HG03135 (cell line): Measurements from ENCODE around the gene AFG1L.
"Not testable (repeated sequence)": the region's sequence is repeated elsewhere in the genome, so short reads cannot be mapped to it uniquely, and the experiment has no call there.

Experiments
- ATAC-seq: cut with Tn5 transposase; IDR thresholded peaks from one replicate; pipeline ENCODE4 v1.9.1; 2021; ENCODE audit warnings: mild to moderate bottlenecking, moderate library complexity; ENCODE audit not compliant: unreplicated experiment

Gene AFG1L

DNA sequence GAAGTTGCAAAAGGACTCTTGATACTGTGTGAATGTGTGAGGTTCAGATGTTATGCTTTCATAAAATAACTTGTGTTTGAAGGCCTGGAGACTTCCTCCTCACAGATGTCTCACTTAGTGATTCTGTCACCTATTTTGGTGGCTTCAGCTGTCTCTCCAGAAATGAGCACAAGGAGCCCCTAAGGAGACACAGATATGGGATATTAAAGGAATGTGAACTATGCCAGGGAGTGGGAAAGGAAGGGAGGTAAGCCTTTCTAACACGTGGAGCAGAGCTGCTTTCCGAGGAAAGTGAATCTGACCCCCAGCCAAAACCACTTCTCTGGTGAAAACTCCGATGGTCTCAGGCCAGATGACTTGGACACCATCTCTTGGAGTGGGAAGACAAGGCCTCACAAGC is 255.4 kb downstream of the AFG1L start:
- ATAC-seq, result no peak

DNA sequence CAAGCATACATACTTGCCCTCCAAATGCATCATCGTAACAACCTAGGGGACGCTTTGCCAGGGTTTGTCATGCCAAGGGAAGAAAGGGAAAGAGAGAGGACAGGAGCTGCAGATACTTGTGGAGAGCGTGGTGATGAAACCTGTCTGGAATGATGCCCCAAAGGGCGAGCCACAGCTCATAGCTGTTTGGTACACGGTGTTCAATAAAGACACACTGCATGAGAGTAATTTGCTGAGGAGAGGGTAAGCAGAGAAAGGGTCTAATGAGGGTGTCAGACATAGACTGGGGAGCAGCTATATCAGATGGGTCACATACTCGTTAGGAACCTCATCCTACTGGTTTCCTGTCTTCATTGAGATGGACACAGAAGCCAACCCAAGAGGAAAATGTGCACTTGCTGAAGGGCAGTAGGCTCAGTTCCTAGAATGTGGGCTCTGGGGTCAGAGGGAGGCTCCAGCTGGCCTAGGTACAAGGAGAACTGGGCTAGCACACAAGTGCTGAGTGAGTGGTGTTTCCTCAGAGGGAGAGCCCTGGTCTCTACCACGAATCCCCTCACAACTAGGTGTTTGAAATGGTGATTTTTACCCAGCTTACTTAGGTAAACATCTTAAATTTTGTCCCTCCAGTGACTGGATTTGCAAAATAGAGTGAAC is 260.7 kb downstream of the AFG1L start:
- no peak for ATAC-seq

DNA sequence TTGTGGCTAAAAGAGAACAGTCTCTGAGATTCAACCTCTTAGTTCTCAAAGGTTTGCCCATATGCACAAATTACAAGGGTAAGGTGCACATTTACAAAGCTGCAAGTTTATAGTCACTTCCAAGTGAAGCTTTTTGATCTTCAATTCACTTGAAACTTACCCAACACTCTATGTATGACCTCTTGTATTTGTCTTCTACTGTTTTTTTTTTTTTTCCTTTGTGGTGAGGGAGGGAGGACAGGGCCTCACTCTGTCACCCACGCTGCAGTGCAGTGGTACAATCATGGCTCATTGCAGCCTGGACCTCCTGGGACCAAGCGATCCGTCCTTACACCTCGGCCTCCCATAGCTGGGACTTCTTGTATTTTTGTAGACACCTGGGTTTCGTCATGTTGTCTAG is 261.4 kb downstream of the AFG1L start:
- ATAC-seq, result no peak

DNA sequence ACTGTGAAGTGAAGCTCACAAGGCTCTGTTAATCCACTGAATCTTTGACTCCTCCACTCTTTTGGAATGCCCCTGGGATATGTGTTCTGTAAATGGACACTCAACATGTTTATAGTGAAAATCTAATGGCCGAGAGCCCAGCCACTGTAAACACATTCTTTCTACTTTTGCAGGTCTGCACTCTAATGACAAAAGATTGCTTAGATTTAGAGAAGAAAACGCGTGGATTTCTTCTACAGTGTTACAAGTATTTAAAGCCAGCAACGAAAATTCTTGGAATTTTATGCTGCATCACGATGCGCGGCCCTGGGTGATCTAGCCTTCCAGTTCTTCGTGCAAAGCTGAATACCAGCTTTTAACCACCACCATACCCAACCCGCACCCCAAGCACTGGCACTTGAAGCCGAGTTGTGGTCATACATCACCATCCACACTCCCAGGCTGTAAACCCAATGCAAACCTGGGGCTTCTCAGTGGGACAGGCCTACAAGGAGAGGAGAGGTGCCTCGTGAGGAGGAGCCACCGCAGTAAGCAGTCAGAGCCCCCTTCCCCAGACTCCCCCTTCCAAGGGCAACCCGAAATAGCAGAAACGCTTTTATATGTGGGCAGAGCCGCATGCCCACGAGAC is 262.1 kb downstream of the AFG1L start:
- no peak for ATAC-seq

DNA sequence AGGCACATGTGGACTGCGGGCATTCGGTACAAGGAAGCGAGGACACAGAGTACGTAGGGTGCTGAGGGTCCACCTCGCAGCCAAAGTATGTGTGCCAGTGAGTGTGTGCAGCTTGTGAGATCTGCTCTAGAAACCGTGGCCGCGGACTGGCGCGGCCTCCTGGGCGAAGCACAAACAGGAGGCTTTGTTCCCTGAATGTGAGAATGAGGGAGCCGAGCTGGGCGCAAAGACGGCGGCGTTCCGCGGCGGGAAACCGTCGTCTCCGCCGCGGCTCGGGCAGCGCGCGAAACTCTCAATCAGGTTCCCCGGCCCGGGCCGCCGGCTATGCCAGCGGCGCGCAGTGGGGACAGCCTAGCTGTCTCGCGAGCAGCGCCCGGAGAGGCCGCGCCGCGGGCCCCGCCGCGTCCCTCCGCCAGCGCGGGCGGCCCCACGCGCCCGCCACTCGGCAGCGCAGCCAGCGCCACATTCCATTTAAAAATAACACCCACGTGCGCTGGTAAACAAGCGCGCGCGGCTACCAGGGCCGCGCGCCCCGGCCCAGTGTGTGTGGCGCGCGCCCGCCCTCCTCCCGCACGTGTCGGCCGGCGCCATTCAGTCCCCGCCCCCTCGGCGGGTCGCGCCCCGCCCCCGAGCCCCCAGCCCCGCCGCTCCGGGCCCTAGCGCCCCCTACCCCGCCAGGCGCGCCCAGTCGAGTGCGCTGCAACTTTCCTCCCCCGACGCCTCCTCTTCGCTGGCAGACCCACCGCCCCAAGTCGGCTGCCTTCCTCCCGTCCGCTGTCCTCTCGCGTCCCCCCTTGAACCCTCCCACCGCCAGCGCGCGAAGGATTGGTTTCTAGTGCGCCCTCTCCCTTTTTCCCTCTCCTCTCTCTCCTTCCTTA is 262.9 kb downstream of the AFG1L start:
- no peak for ATAC-seq

DNA sequence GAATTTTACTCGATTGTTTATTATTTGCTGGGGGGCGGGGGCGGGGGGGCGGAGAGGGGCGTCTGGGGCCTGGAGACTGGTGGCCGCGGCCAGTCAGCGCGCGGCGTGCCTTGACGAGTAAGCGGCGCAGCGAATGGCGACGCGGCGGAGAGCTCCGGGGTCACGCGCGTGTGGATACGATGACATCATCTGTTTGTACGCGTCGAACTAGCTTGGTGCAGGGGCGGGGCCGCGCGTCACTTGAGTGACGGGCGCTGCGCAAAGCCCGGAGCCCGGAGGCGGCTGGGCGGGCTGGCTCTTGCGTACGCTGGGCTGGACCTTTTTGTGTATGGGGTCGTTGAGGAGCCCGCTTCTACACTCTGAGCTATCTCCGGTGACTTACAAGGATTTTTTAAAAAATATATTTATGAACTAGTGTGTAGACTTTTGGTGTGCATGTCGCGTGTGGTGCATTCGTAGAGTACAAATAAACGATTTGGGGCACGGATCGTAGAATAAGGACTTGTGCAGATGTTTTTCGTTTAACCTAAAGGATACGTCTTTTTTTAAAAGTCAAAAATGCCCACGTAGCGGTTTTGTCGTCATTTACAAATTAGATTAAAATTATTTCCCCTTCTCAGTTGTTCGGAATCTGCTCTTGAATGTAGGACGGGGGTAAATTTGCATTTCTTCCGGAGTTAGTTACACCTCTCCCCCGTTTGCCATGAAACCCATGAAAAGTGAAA is 263.7 kb downstream of the AFG1L start:
- ATAC-seq, result peak; percentile 56

DNA sequence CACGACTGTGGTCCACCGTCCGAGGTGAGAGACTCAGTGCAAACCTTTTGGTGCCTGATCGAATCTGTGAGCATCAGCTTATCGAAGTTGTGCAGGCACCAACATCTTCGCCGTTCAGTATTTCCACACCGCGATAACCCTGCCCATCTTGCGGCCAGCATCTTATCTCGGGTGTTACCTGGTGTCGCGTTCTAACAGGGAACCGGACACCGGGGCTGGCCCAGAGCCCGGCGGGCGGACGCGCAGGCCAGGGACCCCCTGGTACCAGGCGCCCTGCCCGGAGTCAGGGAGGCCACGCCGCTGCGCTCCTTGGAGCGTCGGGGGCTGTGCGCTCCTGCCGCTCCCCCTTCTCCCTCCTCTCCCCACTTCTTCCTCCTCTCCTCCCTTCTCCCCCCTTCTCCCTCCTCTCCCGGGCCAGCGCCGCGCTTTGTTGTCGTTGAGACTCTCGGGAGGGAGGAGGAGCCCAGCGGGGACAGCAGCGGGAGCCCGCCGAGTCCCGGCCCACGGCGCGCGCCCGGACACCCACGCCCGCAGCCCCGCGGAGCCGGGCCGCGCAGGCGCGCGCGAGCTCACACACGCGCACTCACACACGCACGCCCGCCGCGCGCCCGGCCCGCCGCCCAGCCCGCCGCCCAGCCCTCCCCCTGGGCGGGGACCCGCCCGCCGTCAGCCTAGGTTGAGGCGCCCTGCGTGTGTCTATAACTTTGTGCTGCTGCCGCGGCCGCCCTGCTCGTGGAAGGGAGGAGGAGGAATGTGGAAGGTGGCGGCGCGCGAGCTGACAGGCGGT is 264.4 kb downstream of the AFG1L start:
- ATAC-seq, result peak; percentile 38

DNA sequence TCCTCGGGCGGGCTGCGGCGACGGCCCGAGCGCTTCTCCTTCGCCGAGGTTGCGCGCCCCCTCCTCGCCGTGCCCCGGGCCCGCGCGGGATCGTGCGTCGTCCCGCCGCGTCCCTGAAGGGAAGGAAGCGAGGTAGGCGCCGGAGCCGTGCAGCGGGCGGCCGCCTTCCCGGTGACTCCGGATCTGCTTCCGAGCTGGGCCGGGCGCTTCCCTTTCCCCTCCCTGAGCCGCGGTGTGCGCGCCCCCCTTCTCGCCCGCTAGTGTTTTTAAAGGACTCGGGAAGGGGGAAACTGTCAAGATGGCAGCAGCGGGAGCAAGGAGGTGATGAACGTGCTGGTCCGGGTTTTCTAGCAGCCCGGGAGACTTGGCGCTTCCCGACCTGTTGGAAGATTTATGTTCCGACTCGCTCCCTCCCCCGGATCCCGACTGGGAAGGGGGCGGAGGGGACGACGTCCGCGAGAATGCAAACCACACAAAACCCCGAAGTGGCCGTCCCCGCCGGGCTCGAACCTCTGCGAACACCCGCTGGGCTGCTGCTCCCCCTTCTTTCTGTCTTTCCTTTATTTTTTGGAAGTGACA is 265.1 kb downstream of the AFG1L start:
- no peak for ATAC-seq

DNA sequence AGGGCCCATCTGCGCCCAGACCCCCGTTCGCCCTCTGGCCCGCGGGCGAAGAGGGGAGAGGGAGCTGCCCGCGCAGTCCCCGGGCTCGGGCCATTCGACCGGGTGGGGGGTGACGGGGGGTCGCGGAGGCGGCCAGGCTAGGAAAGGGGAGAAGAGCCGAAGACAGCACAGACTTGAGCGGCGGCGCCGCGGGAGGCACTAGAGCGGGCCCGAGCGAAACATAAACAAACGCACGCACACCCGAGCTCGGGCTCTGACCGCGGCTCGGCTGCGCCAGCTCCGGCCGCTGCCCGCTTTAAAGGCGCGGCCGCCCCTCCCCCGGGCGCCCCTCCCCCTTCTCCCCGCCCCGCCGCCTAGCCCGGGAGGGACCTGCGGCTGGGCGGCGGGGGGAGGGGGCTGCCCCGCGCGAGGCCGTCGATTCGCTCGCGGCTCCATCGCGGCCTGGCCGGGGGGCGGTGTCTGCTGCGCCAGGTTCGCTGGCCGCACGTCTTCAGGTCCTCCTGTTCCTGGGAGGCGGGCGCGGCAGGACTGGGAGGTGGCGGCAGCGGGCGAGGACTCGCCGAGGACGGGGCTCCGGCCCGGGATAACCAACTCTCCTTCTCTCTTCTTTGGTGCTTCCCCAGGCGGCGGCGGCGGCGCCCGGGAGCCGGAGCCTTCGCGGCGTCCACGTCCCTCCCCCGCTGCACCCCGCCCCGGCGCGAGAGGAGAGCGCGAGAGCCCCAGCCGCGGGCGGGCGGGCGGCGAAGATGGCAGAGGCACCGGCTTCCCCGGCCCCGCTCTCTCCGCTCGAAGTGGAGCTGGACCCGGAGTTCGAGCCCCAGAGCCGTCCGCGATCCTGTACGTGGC is 265.8 kb downstream of the AFG1L start, which contains the start of gene FOXO3:
Gene FOXO3, plus strand, starts transcription at position 455 of the 846 bp plus-strand sequence. Its CDS starts 292 bp downstream, at position 747.
- ATAC-seq, result no peak

DNA sequence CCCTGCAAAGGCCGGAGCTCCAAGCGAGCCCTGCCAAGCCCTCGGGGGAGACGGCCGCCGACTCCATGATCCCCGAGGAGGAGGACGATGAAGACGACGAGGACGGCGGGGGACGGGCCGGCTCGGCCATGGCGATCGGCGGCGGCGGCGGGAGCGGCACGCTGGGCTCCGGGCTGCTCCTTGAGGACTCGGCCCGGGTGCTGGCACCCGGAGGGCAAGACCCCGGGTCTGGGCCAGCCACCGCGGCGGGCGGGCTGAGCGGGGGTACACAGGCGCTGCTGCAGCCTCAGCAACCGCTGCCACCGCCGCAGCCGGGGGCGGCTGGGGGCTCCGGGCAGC is 266.4 kb downstream of the AFG1L start:
- not testable (repeated sequence) for ATAC-seq

DNA sequence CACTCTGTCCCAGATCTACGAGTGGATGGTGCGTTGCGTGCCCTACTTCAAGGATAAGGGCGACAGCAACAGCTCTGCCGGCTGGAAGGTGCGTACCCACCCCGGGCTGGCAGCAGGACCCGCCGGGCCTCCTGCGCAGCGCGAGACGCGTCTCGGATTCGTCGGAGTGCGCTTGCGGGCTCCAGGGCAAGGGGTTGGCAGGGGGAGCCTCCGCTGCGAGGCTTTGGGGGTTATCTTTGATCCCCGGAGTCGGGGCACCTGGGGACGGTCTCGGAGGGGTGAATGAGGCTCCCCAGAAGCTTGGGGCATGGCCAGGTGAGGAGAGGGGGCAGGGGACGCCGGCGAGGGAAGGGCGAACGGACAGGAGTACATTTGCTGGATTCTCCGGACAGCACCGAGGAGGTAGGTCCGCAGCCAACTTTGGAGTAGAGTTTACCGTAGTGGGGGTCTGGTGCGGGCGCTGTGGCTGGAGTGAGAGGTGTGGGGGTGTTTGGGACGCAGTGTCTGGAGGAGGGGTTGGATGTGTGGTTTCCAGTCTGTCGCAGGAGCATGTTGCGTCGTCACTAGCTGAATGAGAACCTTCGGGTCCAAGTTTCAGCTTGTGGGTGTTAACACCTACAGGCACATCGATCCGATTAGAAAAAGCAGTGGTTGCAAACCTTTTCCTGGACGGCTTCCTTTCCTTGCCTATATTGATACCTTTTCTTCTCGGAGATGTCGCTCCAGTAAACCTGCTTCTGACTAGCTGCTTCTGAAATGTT is 267.1 kb downstream of the AFG1L start:
- no peak for ATAC-seq

DNA sequence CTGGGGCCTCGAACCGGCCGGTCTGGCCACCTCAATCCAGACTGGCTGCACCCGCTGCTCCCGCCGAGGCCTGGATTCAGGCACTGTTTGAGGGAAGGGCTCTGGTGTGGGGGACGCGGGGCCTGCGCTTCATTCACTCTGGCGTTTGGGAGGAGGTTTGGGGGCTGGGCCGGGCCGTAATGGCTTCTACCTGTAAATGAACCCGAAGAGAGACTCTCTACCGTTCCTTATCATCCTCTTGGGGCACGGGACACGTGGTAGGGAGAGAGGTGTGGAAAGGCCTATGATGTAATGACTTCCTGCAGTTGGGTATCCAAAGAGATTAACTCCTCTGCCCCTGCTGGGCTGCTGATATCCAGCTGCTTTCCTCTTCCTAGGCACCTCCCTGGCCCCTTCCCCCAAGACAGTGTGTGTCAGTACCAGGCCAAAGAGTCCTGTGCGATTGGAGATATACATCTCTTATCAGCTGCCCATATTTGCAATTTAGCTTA is 267.7 kb downstream of the AFG1L start:
- ATAC-seq, result no peak

DNA sequence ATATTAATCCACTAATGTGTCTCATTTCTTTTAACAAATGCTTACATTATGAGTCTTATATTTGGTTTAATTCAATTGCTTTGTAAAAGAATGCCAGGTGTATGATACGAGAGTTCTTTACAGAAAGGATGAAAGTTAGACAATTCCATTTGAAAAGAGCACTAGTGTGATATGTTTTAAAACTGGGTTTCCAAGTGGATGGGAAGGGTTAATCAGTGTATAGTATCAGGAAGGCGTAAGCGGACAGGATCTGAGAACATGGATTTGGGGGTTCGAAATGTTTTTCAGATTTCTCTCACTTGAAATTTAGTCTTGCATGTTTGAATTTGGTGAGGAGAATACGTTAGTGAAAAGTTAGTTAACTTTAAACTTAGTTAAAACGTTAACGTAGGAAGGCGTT is 268.4 kb downstream of the AFG1L start:
- no peak for ATAC-seq

DNA sequence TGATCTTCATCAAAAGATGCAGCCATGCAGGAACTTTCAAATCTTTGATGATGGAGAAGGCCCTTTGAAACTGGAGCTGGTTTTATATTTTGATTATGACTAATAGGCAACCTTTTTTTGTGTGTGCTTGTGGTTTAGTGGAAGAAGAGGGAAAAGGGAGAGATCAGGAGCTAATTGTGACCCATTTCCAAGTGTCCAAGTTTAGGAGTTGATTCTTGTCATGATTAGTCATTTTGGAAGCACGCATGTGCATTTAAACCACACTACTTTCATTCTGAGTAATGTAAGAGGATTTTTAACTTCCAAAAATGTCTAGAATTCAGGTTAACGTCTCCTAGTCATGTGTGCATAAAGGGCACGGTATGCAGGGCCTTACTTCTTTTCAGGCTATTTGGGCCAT is 269.3 kb downstream of the AFG1L start:
- no peak for ATAC-seq

DNA sequence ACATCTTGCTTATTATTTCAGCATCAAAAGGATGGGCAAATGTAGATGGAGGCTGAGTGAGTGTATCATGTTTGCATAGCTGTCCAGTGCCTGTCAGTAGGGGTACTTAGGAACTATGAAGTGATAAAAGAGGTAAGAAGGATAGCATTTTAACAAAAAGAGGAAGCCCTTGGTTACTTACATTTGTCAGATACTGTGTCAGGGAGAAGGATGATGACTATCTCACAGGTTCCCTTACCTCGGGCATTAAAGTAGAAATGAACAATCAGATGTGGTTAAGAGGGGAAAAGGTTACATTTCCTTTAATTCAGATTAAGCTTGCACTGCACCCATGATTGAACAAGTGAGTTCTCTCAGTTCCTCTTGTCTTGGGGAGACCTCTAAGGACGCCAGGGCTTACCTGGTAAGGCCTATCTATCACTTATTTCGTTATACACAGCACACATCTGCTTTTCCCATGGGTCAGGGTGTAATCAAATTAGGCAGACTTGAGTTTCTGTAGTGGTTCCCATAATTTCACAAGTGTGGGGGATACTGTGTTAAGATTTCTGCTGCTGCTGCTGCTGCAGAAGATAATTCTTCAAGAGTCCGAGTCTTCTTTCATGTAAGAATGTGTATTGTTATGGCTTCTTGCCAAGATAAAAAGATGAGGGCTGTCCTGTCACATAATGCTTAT is 270.4 kb downstream of the AFG1L start:
- peak; percentile 71 for ATAC-seq

DNA sequence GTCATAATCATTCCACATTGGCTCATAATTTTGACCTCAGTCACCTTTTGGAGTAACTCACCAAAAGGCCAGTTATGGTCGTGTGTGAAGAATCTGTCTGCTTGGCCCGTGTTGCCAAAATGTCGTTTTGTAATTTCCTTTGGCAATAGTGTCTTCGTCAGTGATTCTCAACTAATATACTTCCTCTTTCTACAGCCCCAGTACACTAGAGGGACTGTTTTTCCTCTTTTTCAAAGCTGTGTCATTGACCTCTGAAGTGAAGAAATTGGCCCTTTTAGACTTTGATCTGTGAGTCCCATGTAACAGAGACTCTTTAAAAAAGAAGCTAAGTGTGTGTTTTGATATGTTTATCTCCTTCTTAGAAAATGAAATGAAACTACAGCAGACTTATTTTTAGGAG is 271.0 kb downstream of the AFG1L start:
- ATAC-seq, result peak; percentile 39

DNA sequence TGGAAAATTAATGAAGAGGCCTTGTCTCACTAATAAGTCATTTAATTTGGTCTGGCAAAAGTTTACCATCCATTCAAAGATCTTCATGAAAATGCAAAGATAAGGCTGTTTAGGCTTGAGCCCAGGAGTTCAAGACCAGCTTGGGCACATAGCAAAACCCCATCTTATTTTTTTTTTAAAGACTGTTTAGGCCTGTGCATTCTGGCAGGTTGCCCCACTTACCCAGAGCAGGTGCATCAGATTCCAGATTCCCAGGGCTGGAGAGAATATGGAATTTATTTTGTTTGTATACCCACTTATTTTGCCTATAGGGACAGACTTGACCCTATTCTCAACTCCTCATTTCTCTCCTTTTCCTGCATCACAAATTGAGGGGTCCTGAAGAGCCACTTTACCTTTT is 271.6 kb downstream of the AFG1L start:
- no peak for ATAC-seq

DNA sequence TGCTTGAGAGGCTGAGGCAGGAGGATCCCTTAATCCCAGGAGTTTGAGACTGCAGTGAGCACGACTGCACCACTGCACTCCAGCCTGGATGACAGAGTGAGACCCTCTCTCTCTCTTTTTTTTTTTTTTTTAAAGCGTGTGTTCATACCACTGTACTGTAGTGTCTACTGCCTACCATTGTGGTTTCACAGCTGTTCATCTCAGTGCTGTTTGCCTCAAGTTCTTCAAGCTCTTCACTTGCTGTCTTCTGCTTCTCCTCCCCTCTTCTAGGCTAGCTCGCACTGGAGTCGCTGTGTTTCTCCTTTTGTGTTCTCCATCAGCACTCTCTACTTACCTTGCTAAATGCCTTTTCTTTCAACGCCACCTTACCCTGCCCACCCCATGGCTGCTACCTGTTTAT is 273.2 kb downstream of the AFG1L start:
- no peak for ATAC-seq
